Colonic mucosa (tissue), 4 donors: ENCODE measurements around the gene FKBP7. TPM values are rescaled to one million over a fixed set of nuclear protein-coding genes. Genes with fewer than 3 reads are reported as not detected.

Experiments
- DNase-seq: peaks from one replicate; pipeline ENCODE4 v3.0.0-alpha.2; 2020
- H3K27ac ChIP-seq: fragments of 200-600 bp; one replicate; pipeline ENCODE4 v1.8.0; 2021
- H3K27me3 ChIP-seq: fragments of 200-600 bp; one replicate; pipeline ENCODE4 v1.8.0; 2021
- H3K36me3 ChIP-seq: fragments of 200-600 bp; one replicate; pipeline ENCODE4 v1.8.0; 2021
- H3K4me1 ChIP-seq: fragments of 200-600 bp; one replicate; pipeline ENCODE4 v1.8.0; 2021; ENCODE audit warnings: mild to moderate bottlenecking
- H3K4me3 ChIP-seq: fragments of 200-600 bp; one replicate; pipeline ENCODE4 v1.8.0; 2021
- H3K9ac ChIP-seq, 2 donors: one replicate each; pipeline ENCODE4 v1.7.0; 2013; ENCODE audit warnings: control low read depth in 2 of 2, low read depth in 2 of 2, low read length in 2 of 2
- H3K9me3 ChIP-seq: fragments of 200-600 bp; one replicate; pipeline ENCODE4 v1.8.0; 2021
- intact Hi-C: fragments of 100-400 bp; cut with DNase I; formaldehyde crosslinking; loops from one replicate; pipeline ENCODE4 v1.14.1; 2022
- total RNA-seq, 2 donors: library from RNA; stranded (reverse); fragmentation: NEBNext Ultra II Directional in 1 of 2; extraction: Animal tissue kit (Norgen Biotek cat#: 25700) in 1 of 2; gene quantifications; one replicate each; pipeline ENCODE4 v1.2.1, GENCODE V29; 2021
- TF ChIP-seq, protein P1 (sequence below): fragments of 200-600 bp; IDR thresholded peaks from one replicate; pipeline ENCODE4 v1.8.0; 2022; ENCODE audit warnings: antibody characterized with exemption, mild to moderate bottlenecking
- donor health status: healthy.
- donor health status: DM: no; HTN: no; CAD: no.
- donor health status: DM: no; HTN: no; CAD: no.

Gene FKBP7
- total RNA-seq, 2 donors from 2014 or later, result 2.6 to 3.9 TPM

DNA sequence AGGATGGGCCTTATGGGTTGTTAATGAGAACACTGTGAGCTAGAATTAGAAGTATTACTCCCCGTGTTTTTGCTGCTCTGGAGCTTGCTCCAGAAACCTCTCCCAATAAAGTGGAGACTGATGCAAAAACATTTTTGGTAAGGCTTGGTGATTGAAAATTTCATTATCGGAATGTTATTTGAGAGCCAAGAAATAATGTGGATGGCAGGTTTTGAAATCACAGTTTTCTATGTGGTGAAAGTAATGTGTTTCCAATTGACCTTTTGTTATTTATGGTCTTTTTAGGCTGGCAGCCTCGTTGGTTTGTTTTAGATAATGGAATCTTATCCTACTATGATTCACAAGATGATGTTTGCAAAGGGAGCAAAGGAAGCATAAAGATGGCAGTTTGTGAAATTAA, 7.0 kb upstream of the FKBP7 start:
- TF ChIP-seq, protein P1, sequence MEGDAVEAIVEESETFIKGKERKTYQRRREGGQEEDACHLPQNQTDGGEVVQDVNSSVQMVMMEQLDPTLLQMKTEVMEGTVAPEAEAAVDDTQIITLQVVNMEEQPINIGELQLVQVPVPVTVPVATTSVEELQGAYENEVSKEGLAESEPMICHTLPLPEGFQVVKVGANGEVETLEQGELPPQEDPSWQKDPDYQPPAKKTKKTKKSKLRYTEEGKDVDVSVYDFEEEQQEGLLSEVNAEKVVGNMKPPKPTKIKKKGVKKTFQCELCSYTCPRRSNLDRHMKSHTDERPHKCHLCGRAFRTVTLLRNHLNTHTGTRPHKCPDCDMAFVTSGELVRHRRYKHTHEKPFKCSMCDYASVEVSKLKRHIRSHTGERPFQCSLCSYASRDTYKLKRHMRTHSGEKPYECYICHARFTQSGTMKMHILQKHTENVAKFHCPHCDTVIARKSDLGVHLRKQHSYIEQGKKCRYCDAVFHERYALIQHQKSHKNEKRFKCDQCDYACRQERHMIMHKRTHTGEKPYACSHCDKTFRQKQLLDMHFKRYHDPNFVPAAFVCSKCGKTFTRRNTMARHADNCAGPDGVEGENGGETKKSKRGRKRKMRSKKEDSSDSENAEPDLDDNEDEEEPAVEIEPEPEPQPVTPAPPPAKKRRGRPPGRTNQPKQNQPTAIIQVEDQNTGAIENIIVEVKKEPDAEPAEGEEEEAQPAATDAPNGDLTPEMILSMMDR, result no peak
- Histone ChIP-seq H3K9ac (no peak overlapping the region), H3K4me3 (no peak overlapping the region), H3K9me3 (no peaks in the 10 kb centered on the region), H3K36me3 (no peaks in the 10 kb centered on the region), H3K27ac (no peak overlapping the region), H3K4me1 (peaks cover 11% of the 10 kb centered on the region), H3K27me3 (no peaks in the 10 kb centered on the region)
- DNase-seq, result no peak
- intact Hi-C loops, result loop anchor here (5.0 kb wide), 1 partner anchor 37 kb away; no protein-coding TSS in a partner anchor

DNA sequence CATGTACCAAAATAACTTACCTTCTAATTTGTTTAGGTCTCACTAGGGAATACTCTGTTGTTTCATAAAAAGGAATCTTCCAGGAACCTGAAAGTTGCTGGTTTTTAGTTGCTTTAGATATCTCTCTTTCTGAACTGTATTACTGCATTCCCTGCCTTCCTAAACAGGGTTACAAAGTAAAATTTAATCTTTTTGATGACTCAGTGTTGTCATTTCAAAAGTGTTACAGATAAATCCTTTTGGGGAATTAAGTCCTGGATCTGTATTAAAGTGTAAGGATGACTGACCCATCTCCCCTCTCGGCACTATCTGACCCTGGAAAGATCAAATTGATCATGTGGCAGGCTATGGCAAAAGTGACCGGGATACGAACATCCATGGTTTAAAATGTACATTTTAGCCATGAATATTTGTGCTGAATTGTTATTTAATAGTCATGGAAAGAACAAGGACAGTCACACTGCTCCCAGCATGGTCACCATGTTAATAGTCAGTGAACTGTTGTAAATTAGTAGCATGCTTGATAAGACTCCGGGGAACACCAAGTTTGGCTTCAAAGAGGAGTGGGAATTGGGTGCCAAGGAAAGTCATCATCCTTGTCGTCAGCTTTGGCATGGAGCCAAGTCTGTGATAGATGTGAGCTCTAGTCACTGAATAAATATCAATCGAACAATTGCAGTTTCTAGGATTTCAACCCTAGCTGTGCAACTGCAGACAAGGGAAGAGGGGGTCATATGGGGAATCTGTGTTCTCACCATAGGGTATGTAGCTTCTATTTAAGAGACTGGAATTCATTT, 6.0 kb upstream of the FKBP7 start:
- intact Hi-C loops, result loop anchor here (5.0 kb wide), 1 partner anchor 38 kb away; no protein-coding TSS in a partner anchor
- no peaks in the 10 kb centered on the region for H3K9me3 ChIP-seq
- no peak overlapping the region for H3K27ac ChIP-seq
- peaks cover 12% of the 10 kb centered on the region for H3K4me1 ChIP-seq
- no peak overlapping the region for H3K9ac ChIP-seq
- H3K4me3 ChIP-seq, result no peak overlapping the region
- TF ChIP-seq, protein P1, result no peak
- peak; percentile 33 for DNase-seq
- no peaks in the 10 kb centered on the region for H3K27me3 ChIP-seq
- H3K36me3 ChIP-seq, result no peaks in the 10 kb centered on the region

DNA sequence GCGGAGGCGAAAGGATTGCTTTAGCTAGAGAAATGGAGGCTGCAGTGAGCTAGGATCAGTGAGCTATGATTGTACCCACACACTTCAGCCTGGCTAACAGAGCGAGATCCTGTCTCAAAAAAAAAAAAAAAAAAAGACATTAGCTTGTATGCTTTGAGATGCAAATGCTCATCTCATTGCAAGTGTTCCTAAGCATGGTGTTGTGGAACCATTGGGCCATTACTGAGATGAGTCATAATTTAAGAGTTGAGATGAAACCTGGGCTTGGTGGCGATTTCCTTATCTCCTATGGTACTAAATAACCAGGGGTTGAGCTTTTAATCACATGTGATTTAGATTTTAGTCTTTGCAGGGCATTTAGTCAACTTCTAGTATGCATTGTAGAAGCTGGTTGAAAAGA, 4.0 kb upstream of the FKBP7 start:
- intact Hi-C loops, result no loop called here
- no peak overlapping the region for H3K27ac ChIP-seq
- TF ChIP-seq, protein P1, result no peak
- no peak for DNase-seq
- no peaks in the 10 kb centered on the region for H3K27me3 ChIP-seq
- H3K9me3 ChIP-seq, result no peaks in the 10 kb centered on the region
- no peak overlapping the region for H3K9ac ChIP-seq
- H3K4me3 ChIP-seq, result no peak overlapping the region
- H3K36me3 ChIP-seq, result no peaks in the 10 kb centered on the region
- H3K4me1 ChIP-seq, result peaks cover 16% of the 10 kb centered on the region

DNA sequence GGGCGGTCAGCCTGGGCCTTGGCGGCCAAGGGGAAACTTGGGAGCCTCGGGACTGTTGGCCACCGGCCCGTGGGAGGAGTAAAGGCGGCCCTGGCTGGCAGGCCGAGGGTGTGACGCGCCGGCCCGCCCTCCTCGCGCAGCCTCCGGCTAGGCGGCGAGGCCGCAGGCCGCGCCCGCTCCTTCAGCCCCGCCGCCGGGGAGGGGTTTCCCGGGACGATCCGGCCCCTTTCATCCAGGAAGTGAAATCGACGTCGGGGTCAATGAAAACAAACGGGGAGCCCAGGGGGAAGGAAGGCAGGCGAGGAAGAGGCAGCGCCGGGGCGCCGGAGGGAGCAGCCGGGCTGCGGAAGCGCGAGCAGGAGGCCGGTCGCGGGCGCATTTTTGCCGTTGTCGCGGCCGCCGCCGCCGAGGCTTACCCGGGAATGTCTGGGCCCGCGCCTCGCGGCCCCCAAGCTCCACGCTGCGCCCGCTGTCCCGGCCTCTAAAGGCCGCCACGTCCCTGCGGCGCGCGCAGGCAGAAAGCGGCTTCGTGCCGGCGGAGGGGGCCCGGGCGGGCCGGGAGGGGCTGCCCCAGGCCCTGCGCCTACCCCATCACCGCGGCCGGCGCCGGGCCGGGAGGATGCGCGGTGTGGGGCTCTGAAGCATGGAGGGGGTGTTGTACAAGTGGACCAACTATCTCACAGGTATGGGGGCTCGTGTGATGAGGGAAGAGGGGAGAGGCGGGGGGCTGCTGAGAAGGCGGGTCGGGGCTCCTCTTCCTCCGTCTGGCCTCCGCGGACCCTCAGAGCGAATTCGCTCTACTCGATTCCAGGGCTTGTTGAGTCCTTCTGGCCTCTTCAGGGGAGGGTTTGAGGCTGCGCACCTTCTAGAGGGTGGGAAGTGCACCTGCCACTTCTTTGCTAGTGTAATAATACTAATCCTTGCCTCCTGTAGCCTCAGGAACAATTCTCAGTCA, 2.1 kb upstream of the FKBP7 start, which contains the start of gene PLEKHA3:
TSS of gene PLEKHA3 (plus strand) at position 231 of the 955 bp plus-strand sequence. CDS start at position 644, 413 bp downstream.
- H3K27ac ChIP-seq, result peak within 1 kb of the TSS; percentile 97
- DNase-seq, result peak; percentile 96
- H3K4me3 ChIP-seq, result peak within 1 kb of the TSS; percentile 78
- H3K4me1 ChIP-seq, result peaks cover 16% of the 10 kb centered on the region
- H3K9me3 ChIP-seq, result no peaks in the 10 kb centered on the region
- no peaks in the 10 kb centered on the region for H3K27me3 ChIP-seq
- intact Hi-C loops, result no loop called here
- peak within 1 kb of the TSS; percentile 70 to 98 for H3K9ac ChIP-seq
- H3K36me3 ChIP-seq, result no peaks in the 10 kb centered on the region
- TF ChIP-seq, protein P1, result no peak

DNA sequence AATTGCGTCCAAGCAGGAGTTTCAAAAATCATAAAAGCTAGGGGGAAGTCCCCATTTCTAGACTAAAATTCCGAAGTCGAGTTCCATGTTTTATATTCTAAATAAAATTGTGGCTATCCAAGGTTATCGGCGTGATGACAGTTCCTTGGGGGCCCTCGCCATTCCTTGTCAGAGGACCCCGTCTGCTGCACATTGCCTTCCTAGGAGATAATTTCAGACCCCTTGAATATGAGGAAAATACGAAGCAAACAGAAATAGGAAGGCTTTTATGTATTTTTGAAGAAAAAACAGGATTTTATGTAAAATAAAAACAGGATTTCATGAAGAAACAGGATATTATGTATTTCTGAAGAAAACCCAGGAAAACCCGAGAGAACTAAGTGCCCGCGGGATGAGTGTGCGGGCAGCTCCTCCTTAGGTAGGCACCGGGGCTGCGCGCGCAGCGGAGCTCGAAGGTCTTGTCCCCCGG, 1.4 kb upstream of the FKBP7 start:
- intact Hi-C loops, result no loop called here
- peak overlapping the region; percentile 97 for H3K27ac ChIP-seq
- H3K9me3 ChIP-seq, result no peaks in the 10 kb centered on the region
- H3K36me3 ChIP-seq, result no peaks in the 10 kb centered on the region
- DNase-seq, result no peak
- no peaks in the 10 kb centered on the region for H3K27me3 ChIP-seq
- peaks cover 16% of the 10 kb centered on the region for H3K4me1 ChIP-seq
- peak overlapping the region; percentile 78 for H3K4me3 ChIP-seq
- H3K9ac ChIP-seq, result peak overlapping the region; percentile 70 to 98
- TF ChIP-seq, protein P1, result no peak
